Measurements from ENCODE around the gene FARP2. TPM values are rescaled to one million over a fixed set of nuclear protein-coding genes. Genes with fewer than 3 reads are reported as not detected.
"Not testable (repeated sequence)": the region's sequence is repeated elsewhere in the genome, so short reads cannot be mapped to it uniquely, and the experiment has no call there.

Gene FARP2
- total and polyA plus RNA-seq, 2 experiments from 2014 or later, result 16.0 to 22.6 TPM

DNA sequence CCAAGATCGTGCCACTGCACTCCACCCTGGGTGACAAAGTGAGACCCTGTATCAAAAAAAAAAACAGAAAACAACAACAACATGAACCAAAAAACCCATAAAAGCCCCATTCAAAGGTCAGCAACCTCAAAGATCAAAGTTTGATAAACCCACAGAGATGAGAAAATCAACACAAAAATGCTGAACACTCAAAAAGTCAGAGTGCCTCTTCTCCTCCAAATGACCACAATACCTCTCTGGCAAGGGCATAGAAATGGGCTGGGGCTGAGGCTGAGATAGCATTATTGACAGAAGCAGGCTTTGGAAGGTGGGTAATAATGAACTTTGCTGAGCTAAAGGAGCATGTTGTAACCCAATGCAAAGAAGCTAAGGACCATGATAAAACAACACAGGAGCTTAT is 66.3 kb downstream of the FARP2 start (continued):
- TF ChIP-seq, protein P1, sequence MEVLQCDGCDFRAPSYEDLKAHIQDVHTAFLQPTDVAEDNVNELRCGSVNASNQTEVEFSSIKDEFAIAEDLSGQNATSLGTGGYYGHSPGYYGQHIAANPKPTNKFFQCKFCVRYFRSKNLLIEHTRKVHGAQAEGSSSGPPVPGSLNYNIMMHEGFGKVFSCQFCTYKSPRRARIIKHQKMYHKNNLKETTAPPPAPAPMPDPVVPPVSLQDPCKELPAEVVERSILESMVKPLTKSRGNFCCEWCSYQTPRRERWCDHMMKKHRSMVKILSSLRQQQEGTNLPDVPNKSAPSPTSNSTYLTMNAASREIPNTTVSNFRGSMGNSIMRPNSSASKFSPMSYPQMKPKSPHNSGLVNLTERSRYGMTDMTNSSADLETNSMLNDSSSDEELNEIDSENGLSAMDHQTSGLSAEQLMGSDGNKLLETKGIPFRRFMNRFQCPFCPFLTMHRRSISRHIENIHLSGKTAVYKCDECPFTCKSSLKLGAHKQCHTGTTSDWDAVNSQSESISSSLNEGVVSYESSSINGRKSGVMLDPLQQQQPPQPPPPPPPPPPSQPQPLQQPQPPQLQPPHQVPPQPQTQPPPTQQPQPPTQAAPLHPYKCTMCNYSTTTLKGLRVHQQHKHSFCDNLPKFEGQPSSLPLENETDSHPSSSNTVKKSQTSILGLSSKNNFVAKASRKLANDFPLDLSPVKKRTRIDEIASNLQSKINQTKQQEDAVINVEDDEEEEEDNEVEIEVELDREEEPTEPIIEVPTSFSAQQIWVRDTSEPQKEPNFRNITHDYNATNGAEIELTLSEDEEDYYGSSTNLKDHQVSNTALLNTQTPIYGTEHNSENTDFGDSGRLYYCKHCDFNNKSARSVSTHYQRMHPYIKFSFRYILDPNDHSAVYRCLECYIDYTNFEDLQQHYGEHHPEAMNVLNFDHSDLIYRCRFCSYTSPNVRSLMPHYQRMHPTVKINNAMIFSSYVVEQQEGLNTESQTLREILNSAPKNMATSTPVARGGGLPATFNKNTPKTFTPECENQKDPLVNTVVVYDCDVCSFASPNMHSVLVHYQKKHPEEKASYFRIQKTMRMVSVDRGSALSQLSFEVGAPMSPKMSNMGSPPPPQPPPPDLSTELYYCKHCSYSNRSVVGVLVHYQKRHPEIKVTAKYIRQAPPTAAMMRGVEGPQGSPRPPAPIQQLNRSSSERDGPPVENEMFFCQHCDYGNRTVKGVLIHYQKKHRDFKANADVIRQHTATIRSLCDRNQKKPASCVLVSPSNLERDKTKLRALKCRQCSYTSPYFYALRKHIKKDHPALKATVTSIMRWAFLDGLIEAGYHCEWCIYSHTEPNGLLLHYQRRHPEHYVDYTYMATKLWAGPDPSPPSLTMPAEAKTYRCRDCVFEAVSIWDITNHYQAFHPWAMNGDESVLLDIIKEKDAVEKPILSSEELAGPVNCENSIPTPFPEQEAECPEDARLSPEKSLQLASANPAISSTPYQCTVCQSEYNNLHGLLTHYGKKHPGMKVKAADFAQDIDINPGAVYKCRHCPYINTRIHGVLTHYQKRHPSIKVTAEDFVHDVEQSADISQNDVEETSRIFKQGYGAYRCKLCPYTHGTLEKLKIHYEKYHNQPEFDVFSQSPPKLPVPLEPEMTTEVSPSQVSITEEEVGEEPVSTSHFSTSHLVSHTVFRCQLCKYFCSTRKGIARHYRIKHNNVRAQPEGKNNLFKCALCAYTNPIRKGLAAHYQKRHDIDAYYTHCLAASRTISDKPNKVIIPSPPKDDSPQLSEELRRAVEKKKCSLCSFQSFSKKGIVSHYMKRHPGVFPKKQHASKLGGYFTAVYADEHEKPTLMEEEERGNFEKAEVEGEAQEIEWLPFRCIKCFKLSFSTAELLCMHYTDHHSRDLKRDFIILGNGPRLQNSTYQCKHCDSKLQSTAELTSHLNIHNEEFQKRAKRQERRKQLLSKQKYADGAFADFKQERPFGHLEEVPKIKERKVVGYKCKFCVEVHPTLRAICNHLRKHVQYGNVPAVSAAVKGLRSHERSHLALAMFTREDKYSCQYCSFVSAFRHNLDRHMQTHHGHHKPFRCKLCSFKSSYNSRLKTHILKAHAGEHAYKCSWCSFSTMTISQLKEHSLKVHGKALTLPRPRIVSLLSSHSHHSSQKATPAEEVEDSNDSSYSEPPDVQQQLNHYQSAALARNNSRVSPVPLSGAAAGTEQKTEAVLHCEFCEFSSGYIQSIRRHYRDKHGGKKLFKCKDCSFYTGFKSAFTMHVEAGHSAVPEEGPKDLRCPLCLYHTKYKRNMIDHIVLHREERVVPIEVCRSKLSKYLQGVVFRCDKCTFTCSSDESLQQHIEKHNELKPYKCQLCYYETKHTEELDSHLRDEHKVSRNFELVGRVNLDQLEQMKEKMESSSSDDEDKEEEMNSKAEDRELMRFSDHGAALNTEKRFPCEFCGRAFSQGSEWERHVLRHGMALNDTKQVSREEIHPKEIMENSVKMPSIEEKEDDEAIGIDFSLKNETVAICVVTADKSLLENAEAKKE (CRISPR knock-in tag; IDR thresholded peaks at IDR 0.05), result no peak
- no peak for TF ChIP-seq NANOG (IDR thresholded peaks at IDR 0.05; ENCODE audit: borderline replicate concordance)
- TF ChIP-seq STAT1 (IDR thresholded peaks at IDR 0.05; ENCODE audit: unreplicated experiment), result no peak
- no peak for TF ChIP-seq EZH2phosphoT487 (IDR thresholded peaks at IDR 0.05; ENCODE audit: unreplicated experiment)
- no peak for TF ChIP-seq REST (IDR thresholded peaks at IDR 0.05; ENCODE audit: unreplicated experiment)
- no peak for TF ChIP-seq CREB1 (CRISPR knock-in tag; IDR thresholded peaks at IDR 0.05; ENCODE audit: low read depth)
- no peak for TF ChIP-seq POLR2AphosphoS5 (IDR thresholded peaks at IDR 0.05; ENCODE audit: low read depth)

DNA sequence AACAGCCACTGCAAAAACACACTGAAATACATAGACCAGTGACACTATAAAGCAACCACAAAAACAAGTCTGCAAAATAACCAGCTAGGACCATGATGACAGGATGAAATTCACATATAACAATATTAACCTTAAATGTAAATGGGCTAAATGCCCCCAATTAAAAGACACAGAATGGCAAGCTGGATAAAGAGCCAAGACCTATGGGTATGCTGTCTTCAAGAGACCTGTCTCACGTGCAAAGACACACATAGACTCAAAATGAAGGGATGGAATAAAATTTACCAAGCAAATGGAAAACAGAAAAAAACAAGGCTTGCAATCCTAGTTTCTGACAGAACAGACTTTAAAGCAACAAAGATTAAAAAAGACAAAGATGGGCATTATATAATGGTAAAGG is 67.4 kb downstream of the FARP2 start:
- not testable (repeated sequence) for ATAC-seq; H3K27ac Mint-ChIP-seq; H3K27me3 ChIP-seq (ENCODE audit: insufficient read depth); H3K9me2 ChIP-seq (ENCODE audit: insufficient read depth); H3K4me1 ChIP-seq (ENCODE audit: insufficient read depth); H2AFZ ChIP-seq; H3K36me3 ChIP-seq (ENCODE audit: insufficient read depth); H4K20me1 ChIP-seq (replicated peaks; ENCODE audit: insufficient read depth); H3K79me2 ChIP-seq (replicated peaks; ENCODE audit: insufficient read depth); H3K4me1 Mint-ChIP-seq; H3K27ac ChIP-seq (ENCODE audit: low read depth); DNase-seq (ENCODE audit: low spot score); H3K4me3 Mint-ChIP-seq; H3K4me2 ChIP-seq; H3F3A ChIP-seq (replicated peaks; ENCODE audit: low read depth); H3K27me3 Mint-ChIP-seq (ENCODE audit: insufficient read depth, low read depth, poor library complexity); H3K9me3 Mint-ChIP-seq; H3K4me3 ChIP-seq
- peaks cover 33% of the 10 kb centered on the region for H3K36me3 Mint-ChIP-seq (ENCODE audit: low read depth)

Data from GM23338 (cell line).